Ovary (tissue), 9 donors: ENCODE measurements around the gene CMPK2. TPM values are rescaled to one million over a fixed set of nuclear protein-coding genes. Genes with fewer than 3 reads are reported as not detected.

Experiments
- DNase-seq, 5 donors: peaks; one replicate each; pipeline ENCODE4 v3.0.0-alpha.2; 2019 to 2020
- H3K27ac ChIP-seq, 2 donors: fragments of 200-600 bp; one replicate each; pipeline versions ENCODE4 v1.5.1 to v1.8.0; 2019 to 2022
- H3K27me3 ChIP-seq: fragments of 200-600 bp; one replicate; pipeline ENCODE4 v1.8.0; 2022
- H3K36me3 ChIP-seq: fragments of 200-600 bp; sonication (generic); one replicate; pipeline ENCODE4 v1.5.1; 2019
- H3K4me1 ChIP-seq: one replicate; pipeline ENCODE4 v1.8.1; 2013; ENCODE audit warnings: mild to moderate bottlenecking, moderate library complexity; ENCODE audit not compliant: insufficient read depth
- H3K4me3 ChIP-seq: fragments of 200-600 bp; sonication (generic); one replicate; pipeline ENCODE4 v1.5.1; 2017
- H3K9me3 ChIP-seq, 2 donors: fragments of 200-600 bp in 1 of 2; sonication (generic) in 1 of 2; one replicate each; pipeline versions ENCODE4 v1.5.1 to v1.8.1; 2013 to 2019; ENCODE audit warnings: mild to moderate bottlenecking in 1 of 2, moderate library complexity in 1 of 2
- EP300 ChIP-seq: sonication (generic); formaldehyde crosslinking; IDR thresholded peaks from one replicate; pipeline ENCODE4 v1.6.1; 2017; ENCODE audit warnings: antibody characterized with exemption
- POLR2A ChIP-seq: fragments of 450-650 bp; IDR thresholded peaks from one replicate; pipeline ENCODE4 v1.6.1; 2017; ENCODE audit warnings: antibody characterized with exemption, mild to moderate bottlenecking, moderate library complexity
- WGBS, 3 donors: extraction: QIAGEN DNeasy Blood & Tissue Kit in 1 of 3; methylation state at CpG; one replicate each; pipeline versions ENCODE4 v1.1.5 to v1.1.7; 2013 to 2017; 5-methylcytosine and 5-hydroxymethylcytosine counted together
- intact Hi-C, 4 donors: fragments of 100-400 bp; cut with DNase I; formaldehyde crosslinking; loops; one replicate each; pipeline versions ENCODE4 v1.11.0 to v1.15.1; 2022 to 2023
- polyA plus RNA-seq, 2 donors: library from polyadenylated mRNA; stranded (reverse); fragments of 200-250 nt in 1 of 2; fragments of 350-450 nt in 1 of 2; fragmentation: Illumina TruSeq in 1 of 2; extraction: RNeasy Lipid Tissue Mini Kit (QIAGEN cat#74804) in 1 of 2; gene quantifications; one replicate each; pipeline ENCODE4 v1.2.3, GENCODE V29; 2013 to 2014
- total RNA-seq, 7 donors: library from RNA; depleted of rRNA in 2 of 7; stranded (reverse); fragments of >200 nt in 2 of 7; fragmentation: NEBNext Ultra II Directional in 3 of 7; extraction: Animal tissue kit (Norgen Biotek cat#: 25700) in 3 of 7; gene quantifications; one replicate each; pipeline versions ENCODE4 v1.1.0 to v1.2.4, GENCODE V29; 2016 to 2023
- TF ChIP-seq, protein P1 (sequence below), 3 donors: fragments of 450-650 bp in 2 of 3; fragments of 200-600 bp in 1 of 3; IDR thresholded peaks; one replicate each; pipeline versions ENCODE4 v1.5.1 to v1.8.0; 2016 to 2022; ENCODE audit warnings: antibody characterized with exemption in 3 of 3, mild to moderate bottlenecking in 1 of 3
- donor health status: DM: no; HTN: no; CAD: no; lungs with moderate emphysema.
- donor health status: DM: no; HTN: no; CAD: no.
- donor health status: Bipolar disorder and iron deficiency.
- donor health status: DM: yes; HTN: yes; CAD: no.
- donor health status: DM: no; HTN: no; CAD: no.
- donor health status: DM: yes; HTN: yes; CAD: no.

Gene CMPK2
- total and polyA plus RNA-seq, 9 donors = 2.7 to 11.5 (median 4.2) TPM

DNA sequence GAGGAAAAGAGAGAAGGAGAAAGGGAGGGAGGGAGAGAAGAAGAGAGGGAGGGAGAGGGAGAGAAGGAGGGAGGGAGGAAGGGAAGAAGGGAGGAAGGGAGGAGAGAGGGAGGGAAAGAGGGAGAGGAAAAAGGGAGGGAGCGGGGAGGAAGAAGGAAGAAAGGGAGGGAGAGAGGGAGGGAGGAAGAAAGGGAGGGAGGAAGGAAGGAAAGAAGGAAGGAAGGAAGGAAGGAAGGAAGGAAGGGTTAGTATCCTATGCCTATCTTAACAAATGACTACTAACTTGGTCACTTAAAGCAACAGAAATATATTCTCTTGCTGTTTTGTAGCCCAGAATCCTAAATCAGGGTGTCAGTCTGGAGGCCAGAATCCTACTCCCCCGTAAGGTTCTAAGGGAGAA, 52.1 kb downstream of the CMPK2 start:
- Histone ChIP-seq H3K27me3 (no peaks in the 10 kb centered on the region), H3K4me3 (no peak overlapping the region), H3K27ac (no peak overlapping the region), H3K4me1 (no peaks in the 10 kb centered on the region), H3K36me3 (no peaks in the 10 kb centered on the region), H3K9me3 (no peaks in the 10 kb centered on the region)
- TF ChIP-seq, protein P1, sequence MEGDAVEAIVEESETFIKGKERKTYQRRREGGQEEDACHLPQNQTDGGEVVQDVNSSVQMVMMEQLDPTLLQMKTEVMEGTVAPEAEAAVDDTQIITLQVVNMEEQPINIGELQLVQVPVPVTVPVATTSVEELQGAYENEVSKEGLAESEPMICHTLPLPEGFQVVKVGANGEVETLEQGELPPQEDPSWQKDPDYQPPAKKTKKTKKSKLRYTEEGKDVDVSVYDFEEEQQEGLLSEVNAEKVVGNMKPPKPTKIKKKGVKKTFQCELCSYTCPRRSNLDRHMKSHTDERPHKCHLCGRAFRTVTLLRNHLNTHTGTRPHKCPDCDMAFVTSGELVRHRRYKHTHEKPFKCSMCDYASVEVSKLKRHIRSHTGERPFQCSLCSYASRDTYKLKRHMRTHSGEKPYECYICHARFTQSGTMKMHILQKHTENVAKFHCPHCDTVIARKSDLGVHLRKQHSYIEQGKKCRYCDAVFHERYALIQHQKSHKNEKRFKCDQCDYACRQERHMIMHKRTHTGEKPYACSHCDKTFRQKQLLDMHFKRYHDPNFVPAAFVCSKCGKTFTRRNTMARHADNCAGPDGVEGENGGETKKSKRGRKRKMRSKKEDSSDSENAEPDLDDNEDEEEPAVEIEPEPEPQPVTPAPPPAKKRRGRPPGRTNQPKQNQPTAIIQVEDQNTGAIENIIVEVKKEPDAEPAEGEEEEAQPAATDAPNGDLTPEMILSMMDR (IDR thresholded peaks at IDR 0.05) = no peak
- no peak for TF ChIP-seq POLR2A
- TF ChIP-seq EP300 = no peak
- no peak for DNase-seq
- intact Hi-C loops = no loop called here
- 79 to 82% (median 80%) methylated on average over 2 of the region's 2 CpGs for WGBS, 3 donors

DNA sequence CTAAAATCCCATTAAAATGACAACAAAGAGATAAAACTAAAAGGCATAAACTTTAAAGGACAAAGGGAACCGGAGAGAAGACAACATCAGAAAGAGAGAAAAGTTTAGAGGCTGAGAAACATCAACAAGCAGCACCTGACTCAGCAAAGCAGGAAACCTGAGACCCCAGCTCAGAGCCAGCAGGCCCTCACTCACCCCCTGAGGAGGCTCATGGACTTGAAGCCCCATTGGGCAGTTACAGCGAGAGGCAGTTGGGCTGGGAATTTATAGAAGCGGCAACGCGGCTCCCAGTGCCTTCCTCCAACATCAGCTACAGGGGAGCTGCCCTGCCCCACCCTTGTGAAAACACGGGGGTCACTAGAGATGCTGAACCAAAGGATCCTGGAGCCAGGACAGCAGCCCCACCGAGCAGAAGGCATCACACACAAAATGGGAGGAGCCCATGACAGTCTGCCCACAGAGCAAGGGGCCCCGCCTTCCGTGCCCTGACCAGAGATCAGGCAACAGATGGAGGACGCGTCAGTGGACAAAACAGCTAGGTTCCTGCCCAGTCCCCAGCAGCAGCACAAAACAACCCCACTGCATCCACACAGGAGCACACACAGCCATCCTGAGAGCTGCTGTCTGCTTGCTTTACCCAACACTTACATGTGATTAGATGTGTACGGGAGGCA, 52.7 kb downstream of the CMPK2 start:
- H3K9me3 ChIP-seq = no peaks in the 10 kb centered on the region
- no peak for DNase-seq
- no peak for TF ChIP-seq EP300
- no peak overlapping the region for H3K27ac ChIP-seq
- no peaks in the 10 kb centered on the region for H3K36me3 ChIP-seq
- H3K4me3 ChIP-seq = no peak overlapping the region
- no peaks in the 10 kb centered on the region for H3K4me1 ChIP-seq
- H3K27me3 ChIP-seq = no peaks in the 10 kb centered on the region
- intact Hi-C loops = no loop called here
- WGBS, 3 donors = 51 to 57% (median 55%) methylated on average over 12 of the region's 12 CpGs

- H3K27me3 ChIP-seq = no peaks in the 10 kb centered on the region
- H3K4me1 ChIP-seq = no peaks in the 10 kb centered on the region
- H3K36me3 ChIP-seq = no peaks in the 10 kb centered on the region
- no peak for DNase-seq
- TF ChIP-seq POLR2A = no peak
- no peak for TF ChIP-seq EP300
- TF ChIP-seq, protein P1 (IDR thresholded peaks at IDR 0.05) = no peak
- no peak overlapping the region for H3K4me3 ChIP-seq
- intact Hi-C loops = no loop called here
- WGBS, 3 donors = 81 to 89% (median 85%) methylated on average over 6 of the region's 6 CpGs
- H3K9me3 ChIP-seq = no peaks in the 10 kb centered on the region
- no peak overlapping the region for H3K27ac ChIP-seq
Observed at GRCh38 chr2:6810961-6811360, 54.7 kb downstream of the CMPK2 start.

GRCh38 chr2:6808426-6808825, 57.3 kb downstream of the CMPK2 start:
- Histone ChIP-seq H3K4me3 (no peak overlapping the region), H3K9me3 (no peaks in the 10 kb centered on the region), H3K36me3 (no peaks in the 10 kb centered on the region), H3K27me3 (no peaks in the 10 kb centered on the region), H3K27ac (no peak overlapping the region), H3K4me1 (no peaks in the 10 kb centered on the region)
- intact Hi-C loops = no loop called here
- TF ChIP-seq, protein P1 (IDR thresholded peaks at IDR 0.05) = no peak
- no peak for TF ChIP-seq EP300
- TF ChIP-seq POLR2A = no peak
- DNase-seq = no peak
- WGBS, 3 donors = 77 to 85% (median 82%) methylated on average over 1 of the region's 1 CpG

DNA sequence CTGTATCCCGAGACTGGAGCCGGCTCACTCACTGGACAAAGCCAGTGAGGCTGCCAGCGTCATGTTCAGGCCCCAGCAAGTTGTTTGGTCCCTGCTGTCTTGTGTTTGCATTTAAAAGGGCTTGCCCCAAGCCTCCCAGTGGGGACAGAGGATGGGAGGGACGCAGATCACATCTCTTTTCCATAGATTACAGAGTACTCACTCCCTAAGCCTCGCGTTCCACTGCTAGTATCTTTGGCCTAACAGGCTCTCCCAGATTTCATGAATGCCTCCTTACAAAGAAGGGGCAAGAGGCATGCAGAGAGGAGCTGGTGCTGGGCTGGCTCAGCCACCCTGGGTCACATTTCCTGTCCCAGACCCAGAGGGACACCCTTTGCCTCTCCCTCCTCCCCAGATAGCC, 59.1 kb downstream of the CMPK2 start:
- H3K4me1 ChIP-seq = no peaks in the 10 kb centered on the region
- intact Hi-C loops = no loop called here
- H3K27me3 ChIP-seq = no peaks in the 10 kb centered on the region
- H3K9me3 ChIP-seq = no peaks in the 10 kb centered on the region
- H3K27ac ChIP-seq = no peak overlapping the region
- TF ChIP-seq POLR2A (no peak), EP300 (no peak)
- TF ChIP-seq, protein P1 (IDR thresholded peaks at IDR 0.05) = no peak
- 53 to 66% (median 56%) methylated on average over 6 of the region's 6 CpGs for WGBS, 3 donors
- no peaks in the 10 kb centered on the region for H3K36me3 ChIP-seq
- no peak for DNase-seq
- no peak overlapping the region for H3K4me3 ChIP-seq
